Measurements from ENCODE around the gene SEMA4G.

- TF ChIP-seq CTCF (IDR thresholded peaks at IDR 0.05) (no peak), POLR2A (IDR thresholded peaks at IDR 0.05) (no peak)
These were observed 32.3 kb downstream of the SEMA4G start for GRCh38 chr10:101001659-101002035.

Measured in lower leg skin (tissue), 3 donors.